GM12878 (cell line): ENCODE data around the gene DPPA2. TPM values are rescaled to one million over a fixed set of nuclear protein-coding genes. Genes with fewer than 3 reads are reported as not detected.

ENCODE experiments used
- ATAC-seq: fragments of 200-7000 bp; cut with Tn5 transposase; 3 replicates; pipeline ENCODE4 v1.9.1; 2020; ENCODE audit warnings: mild to moderate bottlenecking, moderate library complexity
- BruUV-seq: library from RNA; stranded (reverse); fragments of 400-500 nt; replicated peaks from 2 replicates; lab custom pipeline; 2021; lab: Mats Ljungman, UMichigan
- CTCF ChIA-PET: fragments of 300-600 bp; sonication (Branson Sonifier 250); formaldehyde crosslinking; extraction: SDS; loops from one replicate; lab custom pipeline; 2021; ENCODE audit warnings: inconsistent platforms; lab: Yijun Ruan, JAX
- POLR2A ChIA-PET: fragments of 350-600 bp; formaldehyde crosslinking; extraction: SDS; loops from one replicate; lab custom pipeline; 2021; ENCODE audit warnings: inconsistent platforms; lab: Charles Lee
- RAD21 ChIA-PET: fragments of 300-600 bp; sonication (Branson Sonifier 250); formaldehyde crosslinking; loops from one replicate; lab custom pipeline; 2023; ENCODE audit warnings: antibody characterized with exemption; ENCODE audit not compliant: unreplicated experiment; lab: Charles Lee
- SMC1A ChIA-PET: fragments of 300-600 bp; sonication (Branson Sonifier 250); formaldehyde crosslinking; loops from one replicate; lab custom pipeline; 2023; ENCODE audit not compliant: unreplicated experiment, uncharacterized antibody; lab: Charles Lee
- DNase-seq: peaks from one replicate; pipeline ENCODE4 v3.0.0-alpha.2; 2011; ENCODE audit warnings: low read depth, low spot score
- FAIRE-seq: peaks from 3 replicates; lab custom pipeline; 2011; peaks lifted over from hg19 to GRCh38; lab: Jason Lieb, UNC
- H2AFZ ChIP-seq: 2 replicates; pipeline ENCODE4 v1.6.0; 2011; ENCODE audit warnings: low read depth, low read length, control low read depth; ENCODE audit not compliant: control insufficient read depth
- H3K27ac ChIP-seq: 2 replicates; pipeline ENCODE4 v1.5.1; 2011; ENCODE audit warnings: control low read depth; ENCODE audit not compliant: control insufficient read depth, insufficient read depth
- H3K27me3 ChIP-seq, 2 experiments: replicated peaks in 1 of 2; 2 replicates each; pipeline versions ENCODE4 v1.6.0 to v1.6.1; 2011; ENCODE audit warnings: low read length in 1 of 2; ENCODE audit not compliant: control insufficient read depth in 2 of 2, insufficient read depth in 2 of 2
- H3K36me3 ChIP-seq, 2 experiments: 2 replicates each; pipeline ENCODE4 v1.5.1; 2011; ENCODE audit warnings: low read length in 1 of 2; ENCODE audit not compliant: control insufficient read depth in 2 of 2, insufficient read depth in 2 of 2
- H3K4me1 ChIP-seq: 2 replicates; pipeline ENCODE4 v1.6.1; 2011; ENCODE audit warnings: mild to moderate bottlenecking, low read length, moderate library complexity, mixed read lengths; ENCODE audit not compliant: control insufficient read depth, insufficient read depth
- H3K4me2 ChIP-seq: 2 replicates; pipeline ENCODE4 v1.6.0; 2011; ENCODE audit warnings: control low read depth; ENCODE audit not compliant: control insufficient read depth, insufficient read depth
- H3K4me3 ChIP-seq: fragments of 200-600 bp; sonication (generic); 2 replicates; pipeline ENCODE4 v1.5.1; 2016
- H3K79me2 ChIP-seq: 2 replicates; pipeline ENCODE4 v1.6.0; 2011; ENCODE audit warnings: low read length; ENCODE audit not compliant: control insufficient read depth, insufficient read depth
- H3K9ac ChIP-seq: 2 replicates; pipeline ENCODE4 v1.8.0; 2011; ENCODE audit warnings: low read length, control low read depth, mixed read lengths; ENCODE audit not compliant: control insufficient read depth, insufficient read depth
- H3K9me3 ChIP-seq: replicated peaks from 3 replicates; pipeline ENCODE4 v1.5.1; 2011; ENCODE audit warnings: mild to moderate bottlenecking, low read length; ENCODE audit not compliant: control insufficient read depth, insufficient read depth
- H4K20me1 ChIP-seq: 2 replicates; pipeline ENCODE4 v1.6.0; 2011; ENCODE audit not compliant: control insufficient read depth, insufficient read depth
- CBX3 ChIP-seq: fragments of 200-600 bp; sonication (generic); IDR thresholded peaks from 2 replicates; pipeline ENCODE4 v1.6.1; 2016; ENCODE audit warnings: low read depth, borderline replicate concordance
- CREB1 ChIP-seq: IDR thresholded peaks from 2 replicates; pipeline ENCODE4 v1.6.1; 2012; ENCODE audit warnings: low read depth, mild to moderate bottlenecking, inconsistent platforms
- HDGF ChIP-seq: fragments of 450-650 bp; IDR thresholded peaks from 2 replicates; pipeline ENCODE4 v1.6.1; 2016; ENCODE audit warnings: antibody characterized with exemption
- POU2F2 ChIP-seq: IDR thresholded peaks from 3 replicates; pipeline ENCODE4 v1.6.1; 2011; ENCODE audit warnings: low read depth, mild to moderate bottlenecking, low read length, borderline replicate concordance
- RAD21 ChIP-seq: IDR thresholded peaks from 2 replicates; pipeline ENCODE4 v1.6.1; 2011; ENCODE audit warnings: mild to moderate bottlenecking, low read depth, low read length, moderate library complexity; ENCODE audit not compliant: insufficient read depth
- ZNF384 ChIP-seq: IDR thresholded peaks from 2 replicates; pipeline ENCODE4 v1.6.1; 2012; ENCODE audit warnings: low read depth, mild to moderate bottlenecking, low read length, improper control_type of control experiment, borderline replicate concordance
- whole genome bisulfite sequencing: methylation state at CpG from one replicate; pipeline ENCODE4 v1.1.6; 2016; ENCODE audit warnings: low lambda C conversion rate; ENCODE audit not compliant: insufficient replicate concordance, insufficient coverage; ENCODE audit errors: missing lambda C conversion rate; 5-methylcytosine and 5-hydroxymethylcytosine counted together
- in situ Hi-C: fragments of 300-500 bp; cut with MboI; formaldehyde crosslinking; loops from 9 replicates; pipeline ENCODE4 v1.14.3; 2018; ENCODE audit warnings: mixed read lengths
- intact Hi-C: fragments of 100-400 bp; cut with micrococcal nuclease; formaldehyde crosslinking; loops from one replicate; pipeline ENCODE4 v1.14.2; 2022; ENCODE audit not compliant: unreplicated experiment
- polyA plus RNA-seq, 11 experiments: library from polyadenylated mRNA; depleted of rRNA in 4 of 11; unstranded in 6 of 11; stranded (reverse) in 5 of 11; fragments of >200 nt; fragmentation: Nextera tagmentation in 4 of 11; fragmentation: Illumina TruSeq in 1 of 11; extraction: Ambion mirVana in 4 of 11; extraction: Trizol in 1 of 11; gene quantifications; 1 replicate in 1 of 11; 2 replicates in 10 of 11; pipeline versions ENCODE4 v1.2.1 to v1.2.3, GENCODE V29; 2011 to 2016; ENCODE audit warnings: inconsistent platforms in 2 of 11, missing spikeins in 2 of 11, low read depth in 1 of 11
- total RNA-seq, 4 experiments: library from RNA; depleted of rRNA in 3 of 4; stranded (reverse); fragments of >200 nt in 3 of 4; fragmentation: Illumina TruSeq in 1 of 4; extraction: Trizol in 1 of 4; gene quantifications; 2 replicates each; pipeline versions ENCODE4 v1.2.1 to v1.2.3, GENCODE V29; 2013 to 2021
- TF ChIP-seq, protein P1 (sequence below): fragments of 450-650 bp; IDR thresholded peaks from 2 replicates; pipeline ENCODE4 v1.6.1; 2018; ENCODE audit warnings: borderline replicate concordance, mild to moderate bottlenecking; ENCODE audit not compliant: partially characterized antibody

Gene DPPA2
- total and polyA plus RNA-seq, 10 of the 15 experiments (the other 5 are each of a cell fraction or from before 2014, with no cell fraction given): not detected

DNA sequence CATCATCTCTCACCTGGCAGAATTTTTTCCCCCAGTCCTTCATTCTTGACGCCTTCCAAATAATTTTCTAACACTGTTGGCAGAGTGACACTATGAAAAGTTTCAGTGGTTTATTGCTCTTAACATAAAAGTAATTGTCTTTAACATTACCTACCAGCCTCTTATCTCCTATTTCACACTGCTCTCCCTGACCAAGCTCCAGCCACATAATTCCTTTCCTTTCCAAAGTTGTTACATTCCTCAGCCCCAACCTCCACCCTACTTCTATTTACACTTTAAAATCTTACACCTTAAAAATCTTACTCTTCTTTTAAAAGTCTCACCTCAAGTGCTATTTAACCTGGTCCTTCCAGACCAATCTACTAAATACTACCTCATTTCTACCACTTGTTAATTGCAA, 18.3 kb upstream of the DPPA2 start:
- Histone ChIP-seq H3K4me2 (no peak overlapping the region), H3K27ac (no peak overlapping the region), H3K36me3 (no peaks in the 10 kb centered on the region), H4K20me1 (no peaks in the 10 kb centered on the region), H3K4me1 (no peaks in the 10 kb centered on the region), H3K9ac (no peak overlapping the region), H3K27me3 (no peaks in the 10 kb centered on the region), H3K79me2 (no peaks in the 10 kb centered on the region), H3K4me3 (no peak overlapping the region), H2AFZ (no peak overlapping the region), H3K9me3 (no peaks in the 10 kb centered on the region)
- in situ Hi-C loops (no loop called here), intact Hi-C loops (no loop called here)
- TF ChIP-seq, protein P1, sequence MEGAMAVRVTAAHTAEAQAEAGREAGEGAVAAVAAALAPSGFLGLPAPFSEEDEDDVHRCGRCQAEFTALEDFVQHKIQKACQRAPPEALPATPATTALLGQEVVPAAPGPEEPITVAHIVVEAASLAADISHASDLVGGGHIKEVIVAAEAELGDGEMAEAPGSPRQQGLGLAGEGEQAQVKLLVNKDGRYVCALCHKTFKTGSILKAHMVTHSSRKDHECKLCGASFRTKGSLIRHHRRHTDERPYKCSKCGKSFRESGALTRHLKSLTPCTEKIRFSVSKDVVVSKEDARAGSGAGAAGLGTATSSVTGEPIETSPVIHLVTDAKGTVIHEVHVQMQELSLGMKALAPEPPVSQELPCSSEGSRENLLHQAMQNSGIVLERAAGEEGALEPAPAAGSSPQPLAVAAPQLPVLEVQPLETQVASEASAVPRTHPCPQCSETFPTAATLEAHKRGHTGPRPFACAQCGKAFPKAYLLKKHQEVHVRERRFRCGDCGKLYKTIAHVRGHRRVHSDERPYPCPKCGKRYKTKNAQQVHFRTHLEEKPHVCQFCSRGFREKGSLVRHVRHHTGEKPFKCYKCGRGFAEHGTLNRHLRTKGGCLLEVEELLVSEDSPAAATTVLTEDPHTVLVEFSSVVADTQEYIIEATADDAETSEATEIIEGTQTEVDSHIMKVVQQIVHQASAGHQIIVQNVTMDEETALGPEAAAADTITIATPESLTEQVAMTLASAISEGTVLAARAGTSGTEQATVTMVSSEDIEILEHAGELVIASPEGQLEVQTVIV: no peak
- TF ChIP-seq HDGF (no peak), POU2F2 (no peak), CBX3 (no peak), CREB1 (no peak), ZNF384 (no peak), RAD21 (no peak)
- FAIRE-seq: no peak
- no peak for DNase-seq
- CTCF ChIA-PET: no interaction called here
- no TSS peak for BruUV-seq
- POLR2A ChIA-PET: no interaction called here
- RAD21 ChIA-PET: no interaction called here
- 33% methylated on average over 1 of the region's 1 CpG for WGBS
- SMC1A ChIA-PET: no interaction called here
- no peak for ATAC-seq
